ENCODE results near the gene C2orf72.
"Not testable (repeated sequence)": the region's sequence is repeated elsewhere in the genome, so short reads cannot be mapped to it uniquely, and the experiment has no call there.

Gene C2orf72

DNA sequence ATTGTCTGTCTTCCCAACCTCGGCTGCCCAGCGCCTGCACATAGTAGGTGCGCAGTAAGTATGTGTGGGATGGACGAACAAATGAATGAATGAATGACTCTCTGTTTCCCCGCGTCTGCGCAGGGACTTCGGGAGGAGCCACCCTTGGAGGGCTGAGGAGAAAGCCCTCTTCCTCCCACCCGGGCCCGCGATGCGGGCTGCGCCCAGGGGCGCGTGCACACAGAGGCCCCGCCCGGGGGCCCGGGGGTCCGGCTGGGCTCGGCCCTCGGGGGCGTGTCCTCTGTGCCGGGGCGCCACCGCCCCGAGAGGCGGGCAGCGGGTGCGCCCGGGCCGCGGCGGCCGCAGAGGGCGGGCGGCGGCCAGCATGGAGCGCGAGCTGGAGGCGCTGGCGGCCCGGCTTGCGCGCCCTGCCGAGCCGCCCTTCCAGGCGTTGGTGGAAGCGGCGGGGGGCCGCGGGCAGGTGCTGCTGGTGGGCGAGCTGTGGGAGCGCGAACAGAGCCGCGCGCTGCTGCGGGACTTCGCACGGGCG lies at the start of gene C2orf72:
TSS of gene C2orf72 (plus strand) at position 322 of the 529 bp plus-strand sequence. CDS start at position 365, 43 bp downstream.
- no peak for DNase-seq (ENCODE audit: low spot score)

DNA sequence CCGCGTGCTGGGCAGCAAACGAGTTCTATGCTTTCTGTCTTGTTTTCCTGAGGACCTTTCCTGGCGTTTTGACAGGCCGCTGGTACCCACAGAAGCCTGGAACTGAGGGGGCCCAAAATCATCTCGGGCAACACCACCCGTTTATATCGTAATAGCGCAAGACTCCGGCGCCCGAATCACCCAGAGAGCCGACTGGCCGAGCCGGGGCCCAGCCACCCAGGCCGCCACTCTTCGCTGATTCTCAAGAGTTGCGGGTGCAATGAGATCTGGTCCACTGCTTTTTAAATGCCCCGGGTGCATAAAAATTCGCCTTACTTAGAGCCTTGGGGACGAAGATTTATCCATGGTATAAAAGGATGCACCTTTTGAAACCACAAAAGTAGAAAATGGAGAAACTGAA lies 47.6 kb upstream of the C2orf72 start:
- no peak for DNase-seq (ENCODE audit: low spot score)

- peak; percentile 33 for DNase-seq (ENCODE audit: low spot score)
These were observed 47.0 kb upstream of the C2orf72 start for GRCh38 chr2:230990131-230990898.

- DNase-seq (ENCODE audit: low spot score), result no peak
These were observed 46.5 kb upstream of the C2orf72 start for GRCh38 chr2:230990899-230991150.

- no peak for DNase-seq (ENCODE audit: low spot score)
These were observed 45.7 kb upstream of the C2orf72 start for GRCh38 chr2:230991598-230991997.

DNA sequence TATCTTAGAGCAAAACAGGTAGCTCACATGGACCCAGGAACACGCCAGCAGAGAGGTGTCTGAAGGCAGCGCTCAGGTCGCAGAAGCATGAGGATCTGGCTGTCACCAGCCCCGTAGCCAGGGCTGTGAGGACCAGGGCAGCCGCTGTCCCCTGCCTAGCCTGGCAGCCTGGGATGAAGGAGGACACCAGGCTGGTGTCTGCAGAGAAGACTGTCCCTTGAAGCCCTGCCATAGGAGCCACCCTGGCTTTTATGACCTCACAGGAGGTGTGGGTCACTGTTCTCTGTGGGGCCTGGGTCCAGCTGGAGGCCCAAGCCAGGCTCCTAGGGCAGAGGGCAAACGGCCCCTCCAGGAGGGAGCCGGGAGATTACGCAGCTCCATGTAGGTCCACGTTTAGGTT lies 41.5 kb upstream of the C2orf72 start, which contains the start of gene SPATA3:
TSS of gene SPATA3 (plus strand) at position 301 of the 400 bp plus-strand sequence. CDS start 113 bp downstream, outside the sequence.
- no peak for DNase-seq (ENCODE audit: low spot score)

- DNase-seq (ENCODE audit: low spot score), result no peak
These were observed 40.7 kb upstream of the C2orf72 start for GRCh38 chr2:230996661-230997060.

- no peak for DNase-seq (ENCODE audit: low spot score)
These were observed 38.4 kb upstream of the C2orf72 start for GRCh38 chr2:230998882-230999281.

DNA sequence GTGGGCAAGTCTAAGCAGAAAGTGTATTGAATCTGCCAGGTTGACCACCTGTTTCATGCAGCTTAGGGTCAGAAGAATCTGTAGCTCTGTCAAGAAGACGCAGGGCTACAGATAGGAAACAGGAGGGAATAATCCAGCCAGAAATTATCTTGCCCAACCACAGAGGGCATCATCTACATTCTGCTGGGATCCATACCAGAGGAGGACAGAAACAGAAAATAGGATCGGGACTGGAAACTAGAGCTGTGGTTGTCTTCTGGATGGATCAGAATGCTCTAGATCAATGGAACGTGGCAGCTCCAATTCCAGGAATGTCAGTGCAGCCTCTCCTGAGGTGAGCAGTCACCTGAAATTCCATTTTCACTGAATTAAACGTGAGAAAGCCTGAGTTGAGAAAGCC lies 37.8 kb upstream of the C2orf72 start:
- DNase-seq (ENCODE audit: low spot score), result no peak

DNA sequence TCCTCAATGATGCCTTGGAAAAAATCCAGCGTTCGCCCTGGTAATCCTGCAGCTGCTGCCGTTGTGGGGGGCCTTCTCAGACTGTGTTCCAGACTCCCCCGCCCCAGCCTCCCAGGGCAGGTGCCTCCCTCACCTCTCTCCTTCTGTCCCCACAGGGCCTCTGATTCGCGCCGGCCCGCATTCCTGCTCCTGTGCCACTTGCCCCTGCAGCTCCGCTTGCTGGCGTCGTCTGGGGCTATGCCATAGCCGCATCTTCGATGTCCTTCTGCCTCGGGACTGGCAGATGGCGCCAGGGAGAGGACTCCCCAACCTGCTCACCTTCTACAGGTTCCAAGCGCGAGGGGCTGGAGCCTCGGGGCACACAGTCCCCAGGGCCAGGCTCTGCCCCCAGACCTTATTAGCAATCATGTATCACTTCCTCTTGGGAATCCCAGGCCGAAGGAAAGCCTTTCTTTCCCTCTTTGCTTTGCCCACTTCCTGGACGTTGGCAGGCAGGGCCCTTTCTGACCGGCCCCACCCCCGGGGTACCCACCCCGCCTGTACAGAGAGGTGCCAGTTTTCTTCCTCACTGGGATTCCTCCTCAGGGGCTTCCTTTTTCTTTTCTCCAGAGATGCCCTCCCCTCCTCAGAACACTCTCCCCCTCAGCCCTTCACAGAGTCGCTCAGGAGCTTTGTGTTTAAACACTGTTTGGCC lies 37.0 kb upstream of the C2orf72 start:
- DNase-seq (ENCODE audit: low spot score), result peak; percentile 48

DNA sequence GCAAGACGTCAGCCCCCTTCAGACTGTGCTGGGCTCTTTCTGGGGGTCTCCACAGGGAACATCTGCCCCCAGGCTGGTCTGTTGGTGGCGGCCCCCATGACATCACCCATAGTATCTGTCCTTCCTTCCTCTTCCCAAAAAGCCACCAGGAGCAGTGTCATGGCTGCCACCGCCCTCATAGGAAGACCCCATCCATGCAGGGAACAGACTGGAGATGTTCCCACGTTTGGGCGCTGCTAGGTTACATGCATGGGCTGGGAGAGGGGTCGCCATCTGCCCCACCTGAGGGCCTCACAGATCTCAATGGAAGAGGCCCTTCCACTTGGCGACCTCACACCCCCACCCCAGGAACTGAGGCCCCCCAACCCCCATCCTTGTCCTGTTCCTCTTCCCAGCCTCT lies 36.3 kb upstream of the C2orf72 start:
- DNase-seq (ENCODE audit: low spot score), result peak; percentile 31

- DNase-seq (ENCODE audit: low spot score), result no peak
These were observed 35.4 kb upstream of the C2orf72 start for GRCh38 chr2:231001921-231002320.

DNA sequence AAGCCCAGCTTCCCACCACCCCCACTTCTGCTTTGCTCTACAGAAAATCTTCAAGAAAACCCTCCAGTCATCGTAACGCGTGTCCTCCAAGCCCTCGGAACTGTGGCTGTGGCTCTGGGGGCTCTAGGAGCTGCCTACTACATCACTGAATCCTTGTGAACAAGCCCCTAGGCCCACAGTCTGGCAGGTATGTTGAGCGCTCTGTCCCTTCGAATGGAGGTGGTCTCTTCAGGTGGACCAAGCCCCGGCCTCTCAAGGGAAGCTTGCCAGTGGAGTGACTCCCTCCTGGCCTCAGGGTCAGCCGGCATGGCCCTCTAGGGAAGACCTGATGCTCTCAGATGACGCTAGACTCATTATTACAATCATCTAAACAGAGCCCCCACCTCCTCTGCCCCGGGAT lies 34.7 kb upstream of the C2orf72 start:
- DNase-seq (ENCODE audit: low spot score), result no peak

DNA sequence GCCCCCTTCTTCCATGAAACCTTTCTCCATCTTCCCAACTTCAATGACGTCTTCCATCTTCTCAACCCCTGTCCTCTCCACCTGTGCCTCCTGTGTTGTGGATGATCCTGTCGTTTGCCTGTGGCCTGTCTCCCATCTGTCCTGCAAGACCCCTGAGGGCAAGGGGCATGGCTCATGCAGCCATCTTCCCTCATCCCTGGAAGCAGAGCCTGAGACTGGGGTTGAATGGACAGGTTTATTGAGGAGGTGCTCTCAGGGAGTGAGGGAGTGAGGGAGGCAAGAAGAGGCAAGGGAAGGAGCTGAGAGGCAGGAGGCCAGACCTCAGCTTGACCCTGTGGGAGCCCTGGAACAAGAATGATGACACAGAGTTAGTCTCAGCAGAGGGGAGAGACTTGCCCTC lies 34.1 kb upstream of the C2orf72 start:
- DNase-seq (ENCODE audit: low spot score), result no peak

GRCh38 chr2:231004930-231005329 lies 32.4 kb upstream of the C2orf72 start:
- not testable (repeated sequence) for DNase-seq (ENCODE audit: low spot score)

DNA sequence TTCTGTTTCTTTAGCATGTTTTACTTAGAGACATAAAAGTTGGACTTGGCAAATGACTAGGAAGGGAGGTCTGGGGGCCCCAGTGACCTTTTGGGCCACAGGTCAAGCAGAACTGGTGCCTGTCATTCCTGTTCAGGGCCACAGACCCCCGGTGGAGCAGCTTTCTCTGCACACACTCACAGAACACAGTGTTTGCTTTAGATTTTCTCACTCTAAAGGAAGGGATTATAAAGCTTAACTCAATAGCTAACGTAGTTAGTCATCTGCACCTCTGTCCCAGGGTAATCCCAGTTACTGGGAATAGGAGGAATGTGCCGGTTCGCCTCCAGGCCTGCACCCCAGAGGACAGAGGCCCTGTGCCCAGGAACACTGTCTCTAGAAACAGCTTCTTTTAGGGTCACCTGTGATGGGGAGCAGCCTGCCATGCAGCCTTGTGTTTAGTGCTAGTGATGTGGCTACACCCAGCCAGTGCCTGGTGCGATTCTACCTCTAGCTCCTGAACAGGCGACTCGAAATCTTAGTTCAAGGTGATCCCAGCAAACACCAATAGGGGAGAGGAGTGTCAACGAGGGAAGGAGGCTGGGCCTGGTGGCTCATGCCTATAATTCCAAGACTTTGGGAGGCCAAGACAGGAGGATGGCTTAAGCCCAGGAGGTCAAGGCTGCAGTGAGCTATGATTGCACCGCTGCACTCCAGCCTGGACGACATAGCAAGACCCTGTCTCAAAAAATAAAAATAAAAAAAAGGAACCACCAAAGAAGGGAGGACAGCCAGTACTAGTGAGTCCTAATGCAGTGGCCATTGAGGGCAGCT lies 29.8 kb upstream of the C2orf72 start:
- DNase-seq (ENCODE audit: low spot score), result peak; percentile 54

DNA sequence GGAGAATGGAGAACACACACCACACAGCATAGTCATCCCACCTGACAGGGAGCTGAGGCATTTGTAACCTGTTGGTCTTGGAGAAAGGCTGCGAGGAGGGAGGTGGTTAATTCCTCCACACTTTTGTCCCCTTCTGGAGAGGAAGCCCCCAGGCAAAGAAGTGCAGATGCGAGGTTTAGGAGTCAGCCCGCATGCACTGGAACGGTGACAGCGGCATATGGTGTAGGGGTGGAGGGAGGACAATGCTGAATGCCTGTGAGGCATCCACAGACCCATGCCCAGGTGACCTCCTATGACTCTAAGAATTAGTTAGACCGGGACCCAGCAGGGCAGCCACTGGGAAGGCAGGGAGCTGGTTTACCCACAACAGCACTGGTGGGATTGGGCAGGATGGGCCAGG lies 29.2 kb upstream of the C2orf72 start:
- DNase-seq (ENCODE audit: low spot score), result peak; percentile 26

DNA sequence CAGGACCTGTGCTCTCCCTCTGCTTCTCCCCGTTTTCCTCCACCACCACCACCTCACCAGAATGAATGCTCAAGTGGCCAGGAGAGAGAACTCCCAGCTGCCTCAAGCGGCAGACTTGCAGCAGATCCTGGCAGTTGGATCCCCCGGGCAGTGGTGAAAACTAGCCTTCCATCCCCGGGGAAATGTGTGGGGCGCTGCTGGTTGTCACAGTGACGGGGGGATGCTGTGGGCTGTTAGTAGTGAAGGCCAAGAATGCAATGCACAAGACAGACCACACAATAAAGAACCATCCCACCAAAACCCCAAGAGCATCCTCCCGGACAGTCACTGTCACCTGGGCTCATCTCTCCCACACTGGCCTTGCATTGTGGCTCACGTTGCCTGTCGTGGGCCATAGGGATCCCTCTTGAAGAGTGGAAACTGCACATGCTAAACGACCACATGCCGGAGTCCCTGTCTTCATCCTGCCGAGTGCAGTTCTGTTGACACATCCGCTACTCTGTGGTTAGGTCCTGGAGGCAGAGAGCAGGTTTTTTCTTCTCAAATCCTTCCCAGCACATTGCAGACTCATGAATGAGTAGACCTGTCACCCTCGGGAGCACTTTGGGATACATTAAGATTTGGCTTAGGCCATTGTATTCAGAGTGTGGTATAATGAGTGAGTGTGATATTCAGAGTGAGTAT lies 27.9 kb upstream of the C2orf72 start:
- DNase-seq (ENCODE audit: low spot score), result peak; percentile 50

- no peak for DNase-seq (ENCODE audit: low spot score)
These were observed 27.1 kb upstream of the C2orf72 start for GRCh38 chr2:231010201-231010730.

- DNase-seq (ENCODE audit: low spot score), result no peak
These were observed 25.8 kb upstream of the C2orf72 start for GRCh38 chr2:231011526-231011925.

- DNase-seq (ENCODE audit: low spot score), result no peak
These were observed 24.9 kb upstream of the C2orf72 start for GRCh38 chr2:231012463-231012862.

DNA sequence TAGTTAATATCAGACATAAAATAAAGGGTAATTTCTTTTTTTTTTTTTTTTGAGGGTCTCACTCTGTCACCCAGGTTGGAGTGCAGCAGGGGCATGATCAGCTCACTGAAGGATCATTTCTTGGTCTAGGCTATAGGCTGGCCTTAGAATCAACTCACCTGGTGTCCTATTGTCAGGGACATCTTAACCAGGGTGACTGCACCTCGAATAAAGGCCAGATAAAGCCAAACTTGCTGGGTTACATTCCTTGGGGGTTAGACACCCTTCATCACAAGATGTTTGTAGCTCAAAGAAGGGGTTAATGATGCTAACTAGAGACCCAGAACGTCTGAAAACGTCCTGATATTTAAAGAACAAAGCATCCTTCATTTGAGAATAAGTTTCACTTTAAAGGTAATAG lies 23.5 kb upstream of the C2orf72 start:
- DNase-seq (ENCODE audit: low spot score), result no peak

All from left forelimb (tissue), 1 donor.